A549 (cell line): ENCODE measurements around the gene SLC25A28. TPM values are rescaled to one million over a fixed set of nuclear protein-coding genes. Genes with fewer than 3 reads are reported as not detected.

Experiments
- ATAC-seq, 2 experiments: fragments of 200-7000 bp in 1 of 2; fragments of >200 bp in 1 of 2; cut with Nextera tagmentation in 1 of 2; cut with Tn5 transposase in 1 of 2; 3 replicates each; pipeline versions ENCODE4 v1.8.0 to v1.9.1; 2018 to 2020; ENCODE audit warnings: mild to moderate bottlenecking in 1 of 2, moderate library complexity in 1 of 2
- CTCF ChIA-PET: fragments of 300-600 bp; sonication (Branson Sonifier 250); formaldehyde crosslinking; extraction: SDS; loops from one replicate; lab custom pipeline; 2021; ENCODE audit warnings: antibody characterized with exemption, inconsistent platforms; lab: Yijun Ruan, JAX
- POLR2A ChIA-PET: fragments of 350-600 bp; formaldehyde crosslinking; extraction: SDS; loops from one replicate; lab custom pipeline; 2021; ENCODE audit warnings: antibody characterized with exemption, inconsistent platforms; lab: Yijun Ruan, JAX
- DNase-seq, 2 experiments: peaks; one replicate each; pipeline versions ENCODE4 v3.0.0 to v3.0.0-alpha.2; 2011 to 2016; ENCODE audit warnings: low read depth in 1 of 2, low spot score in 1 of 2
- FAIRE-seq: peaks from 2 replicates; lab custom pipeline; 2011; peaks lifted over from hg19 to GRCh38; lab: Jason Lieb, UNC
- H3K27ac ChIP-seq, 2 experiments: fragments of >200 bp; sonication (Bioruptor Twin); formaldehyde crosslinking; 3 replicates each; pipeline ENCODE4 v1.5.1; 2016 to 2017
- H3K4me1 ChIP-seq: fragments of >200 bp; sonication (Bioruptor Twin); formaldehyde crosslinking; 3 replicates; pipeline ENCODE4 v1.6.1; 2016
- H3K4me2 ChIP-seq: fragments of >200 bp; sonication (Bioruptor Twin); formaldehyde crosslinking; 3 replicates; pipeline ENCODE4 v1.6.1; 2016
- H3K4me3 ChIP-seq: fragments of >200 bp; sonication (Bioruptor Twin); formaldehyde crosslinking; 3 replicates; pipeline ENCODE4 v1.5.1; 2016
- H3K9me3 ChIP-seq: fragments of >200 bp; sonication (Bioruptor Twin); formaldehyde crosslinking; 3 replicates; pipeline ENCODE4 v1.6.1; 2016
- BCL3 ChIP-seq: fragments of >200 bp; sonication (Bioruptor Twin); formaldehyde crosslinking; IDR thresholded peaks from 3 replicates; pipeline ENCODE4 v1.6.1; 2016
- CBX8 ChIP-seq: fragments of 200-600 bp; sonication (generic); IDR thresholded peaks from 2 replicates; pipeline ENCODE4 v1.6.1; 2016
- ELK1 ChIP-seq: fragments of 150-350 bp; IDR thresholded peaks from 2 replicates; pipeline ENCODE4 v1.6.1; 2014; ENCODE audit warnings: low read depth, mild to moderate bottlenecking, low read length
- EP300 ChIP-seq, 2 experiments: fragments of >200 bp; sonication (Bioruptor Twin); formaldehyde crosslinking; IDR thresholded peaks; 2 replicates in 1 of 2; 3 replicates in 1 of 2; pipeline ENCODE4 v1.6.1; 2016 to 2017
- ESRRA ChIP-seq: fragments of 150-350 bp; IDR thresholded peaks from 2 replicates; pipeline ENCODE4 v1.6.1; 2014; ENCODE audit warnings: mild to moderate bottlenecking, low read length, borderline replicate concordance
- FOXS1 ChIP-seq: fragments of 250-450 bp; sonication (Bioruptor Pico); IDR thresholded peaks from 2 replicates; pipeline ENCODE4 v1.5.0; 2020; ENCODE audit warnings: mild to moderate bottlenecking, moderate library complexity
- GATA3 ChIP-seq: IDR thresholded peaks from 2 replicates; pipeline ENCODE4 v1.6.1; 2012; ENCODE audit warnings: borderline replicate concordance
- HDAC2 ChIP-seq: fragments of 200-600 bp; sonication (generic); IDR thresholded peaks from 2 replicates; pipeline ENCODE4 v1.6.1; 2016
- HEYL ChIP-seq: fragments of 250-450 bp; sonication (Bioruptor Pico); IDR thresholded peaks from 2 replicates; pipeline ENCODE4 v1.8.0; 2021; ENCODE audit warnings: mild to moderate bottlenecking, moderate library complexity
- HMGXB4 ChIP-seq: fragments of 250-450 bp; sonication (Bioruptor Pico); IDR thresholded peaks from 2 replicates; pipeline ENCODE4 v1.5.0; 2021; ENCODE audit warnings: mild to moderate bottlenecking, moderate library complexity, borderline replicate concordance
- JUNB ChIP-seq: fragments of >200 bp; sonication (Bioruptor Twin); formaldehyde crosslinking; IDR thresholded peaks from 2 replicates; pipeline ENCODE4 v1.6.1; 2016
- KDM5A ChIP-seq: fragments of 200-600 bp; sonication (generic); IDR thresholded peaks from 2 replicates; pipeline ENCODE4 v1.6.1; 2016; ENCODE audit warnings: antibody characterized with exemption, mild to moderate bottlenecking
- NFE2L2 ChIP-seq: fragments of 150-350 bp; conservative IDR thresholded peaks from 2 replicates; pipeline ENCODE4 v1.6.1; 2014; ENCODE audit warnings: low read length
- NPAS2 ChIP-seq: fragments of 250-450 bp; sonication (Bioruptor Pico); IDR thresholded peaks from 2 replicates; pipeline ENCODE4 v1.8.0; 2022; ENCODE audit warnings: mild to moderate bottlenecking, moderate library complexity, borderline replicate concordance
- NR3C1 ChIP-seq: fragments of >200 bp; sonication (Bioruptor Twin); formaldehyde crosslinking; IDR thresholded peaks from 3 replicates; pipeline ENCODE4 v1.6.1; 2017
- PBX3 ChIP-seq: IDR thresholded peaks from 2 replicates; pipeline ENCODE4 v1.6.1; 2012
- PHF8 ChIP-seq: fragments of 200-600 bp; sonication (generic); IDR thresholded peaks from 2 replicates; pipeline ENCODE4 v1.6.1; 2016; ENCODE audit warnings: low read depth, mild to moderate bottlenecking, antibody characterized with exemption, moderate library complexity, borderline replicate concordance
- POLR2AphosphoS2 ChIP-seq: conservative IDR thresholded peaks from 2 replicates; pipeline ENCODE4 v1.6.1; 2012; ENCODE audit warnings: low read length, improper control_type of control experiment, inconsistent platforms
- RARB ChIP-seq: fragments of 250-450 bp; sonication (Bioruptor Pico); IDR thresholded peaks from 2 replicates; pipeline ENCODE4 v1.8.0; 2021; ENCODE audit warnings: mild to moderate bottlenecking, moderate library complexity
- RCOR1 ChIP-seq: fragments of 150-350 bp; IDR thresholded peaks from 2 replicates; pipeline ENCODE4 v1.6.1; 2014; ENCODE audit warnings: antibody characterized with exemption, low read length, low read depth
- TFCP2L1 ChIP-seq: fragments of 250-450 bp; sonication (Bioruptor Pico); IDR thresholded peaks from 2 replicates; pipeline ENCODE4 v1.5.0; 2021; ENCODE audit warnings: mild to moderate bottlenecking
- USF2 ChIP-seq: fragments of 450-650 bp; IDR thresholded peaks from 2 replicates; pipeline ENCODE4 v1.6.1; 2014; ENCODE audit warnings: antibody characterized with exemption
- ZNF302 ChIP-seq: fragments of 250-450 bp; sonication (Bioruptor Pico); IDR thresholded peaks from 2 replicates; pipeline ENCODE4 v1.9.0; 2021; ENCODE audit warnings: inconsistent platforms, mild to moderate bottlenecking, moderate library complexity
- WGBS: methylation state at CpG from one replicate; pipeline ENCODE4 v1.1.6; 2017; ENCODE audit errors: missing lambda C conversion rate; 5-methylcytosine and 5-hydroxymethylcytosine counted together
- polyA plus RNA-seq, 4 experiments: library from polyadenylated mRNA; depleted of rRNA in 3 of 4; stranded (reverse); fragments of >200 nt; fragmentation: RNase III in 1 of 4; extraction: RNeasy Plus Mini Kit Qiagen cat#74134 plus additional on column Dnase treatment in 1 of 4; gene quantifications; 2 replicates in 3 of 4; 3 replicates in 1 of 4; pipeline ENCODE4 v1.2.3, GENCODE V29; 2011 to 2017
- TF ChIP-seq, protein P1 (sequence below): fragments of >200 bp; sonication (Bioruptor Twin); formaldehyde crosslinking; IDR thresholded peaks from 2 replicates; pipeline ENCODE4 v1.6.1; 2016
- TF ChIP-seq, protein P2 (sequence below): fragments of 200-600 bp; sonication (generic); IDR thresholded peaks from 2 replicates; pipeline ENCODE4 v1.6.1; 2016; ENCODE audit warnings: antibody characterized with exemption, mild to moderate bottlenecking, moderate library complexity

SLC25A28 gene
- polyA plus RNA-seq, 2 of the 4 experiments (the other 2 are of a cell fraction): 21.4 to 24.1 TPM

GRCh38 chr10:99633832-99634231 is 13.6 kb upstream of the SLC25A28 start:
- CTCF ChIA-PET: interaction anchor here (0.6 to 1.3 kb wide), 3 partner anchors 11 to 228 kb away, joined by 3 read pairs; no protein-coding TSS in a partner anchor
- no peak for TF ChIP-seq CBX8
- TF ChIP-seq POLR2AphosphoS2: no peak
- no peak for TF ChIP-seq TFCP2L1 (CRISPR knock-in tag)
- TF ChIP-seq PHF8: no peak
- TF ChIP-seq RCOR1: no peak
- TF ChIP-seq USF2: no peak
- TF ChIP-seq EP300 (IDR thresholded peaks at IDR 0.05): no peak
- TF ChIP-seq ZNF302 (CRISPR knock-in tag): no peak
- no peak for TF ChIP-seq JUNB
- no peak for TF ChIP-seq ESRRA
- no peak for TF ChIP-seq KDM5A
- TF ChIP-seq, protein P1, sequence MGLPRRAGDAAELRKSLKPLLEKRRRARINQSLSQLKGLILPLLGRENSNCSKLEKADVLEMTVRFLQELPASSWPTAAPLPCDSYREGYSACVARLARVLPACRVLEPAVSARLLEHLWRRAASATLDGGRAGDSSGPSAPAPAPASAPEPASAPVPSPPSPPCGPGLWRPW: no peak
- no peak for TF ChIP-seq NFE2L2
- no peak for TF ChIP-seq NR3C1
- no peak for TF ChIP-seq HEYL (CRISPR knock-in tag)
- TF ChIP-seq NPAS2 (CRISPR knock-in tag): no peak
- H3K4me1 ChIP-seq: peaks cover 6% of the 10 kb centered on the region; the same call in 1 of the 3 replicates
- ATAC-seq (no peak), DNase-seq (no peak), FAIRE-seq (no peak)
- POLR2A ChIA-PET: no interaction called here
- H3K27ac ChIP-seq: no peak overlapping the region
- H3K4me2 ChIP-seq: no peak overlapping the region
- H3K9me3 ChIP-seq: no peaks in the 10 kb centered on the region
- no peak overlapping the region for H3K4me3 ChIP-seq

DNA sequence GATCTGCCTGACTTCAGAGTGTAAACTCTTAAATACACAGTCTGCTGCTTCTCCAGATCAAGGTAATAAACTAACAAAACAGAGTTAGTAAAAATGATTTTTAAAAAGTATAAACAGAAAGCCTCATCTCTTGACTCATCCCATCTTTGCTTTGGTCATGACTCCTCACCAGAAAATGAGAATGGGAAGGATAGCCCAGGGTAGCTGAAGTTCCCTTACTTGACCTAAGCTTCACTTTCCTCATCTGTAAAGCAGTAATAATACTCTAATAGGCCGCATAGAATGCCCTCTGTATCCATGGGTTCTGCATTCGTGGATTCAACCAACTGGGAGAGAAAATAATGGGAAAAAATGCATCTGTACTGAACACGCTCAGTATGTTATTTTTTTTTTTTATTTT is 11.3 kb upstream of the SLC25A28 start:
- CTCF ChIA-PET: interaction anchor here (2.0 kb wide), 2 partner anchors 27 to 80 kb away, joined by 10 to 12 read pairs; partner anchors contain the start of gene ENTPD7
- TF ChIP-seq FOXS1 (CRISPR knock-in tag) (no peak), HDAC2 (no peak), HMGXB4 (CRISPR knock-in tag) (no peak), RARB (CRISPR knock-in tag) (no peak), BCL3 (no peak), ELK1 (no peak), JUNB (no peak), NFE2L2 (no peak), GATA3 (no peak), PBX3 (no peak), NR3C1 (no peak), HEYL (CRISPR knock-in tag) (no peak)
- TF ChIP-seq, protein P2, sequence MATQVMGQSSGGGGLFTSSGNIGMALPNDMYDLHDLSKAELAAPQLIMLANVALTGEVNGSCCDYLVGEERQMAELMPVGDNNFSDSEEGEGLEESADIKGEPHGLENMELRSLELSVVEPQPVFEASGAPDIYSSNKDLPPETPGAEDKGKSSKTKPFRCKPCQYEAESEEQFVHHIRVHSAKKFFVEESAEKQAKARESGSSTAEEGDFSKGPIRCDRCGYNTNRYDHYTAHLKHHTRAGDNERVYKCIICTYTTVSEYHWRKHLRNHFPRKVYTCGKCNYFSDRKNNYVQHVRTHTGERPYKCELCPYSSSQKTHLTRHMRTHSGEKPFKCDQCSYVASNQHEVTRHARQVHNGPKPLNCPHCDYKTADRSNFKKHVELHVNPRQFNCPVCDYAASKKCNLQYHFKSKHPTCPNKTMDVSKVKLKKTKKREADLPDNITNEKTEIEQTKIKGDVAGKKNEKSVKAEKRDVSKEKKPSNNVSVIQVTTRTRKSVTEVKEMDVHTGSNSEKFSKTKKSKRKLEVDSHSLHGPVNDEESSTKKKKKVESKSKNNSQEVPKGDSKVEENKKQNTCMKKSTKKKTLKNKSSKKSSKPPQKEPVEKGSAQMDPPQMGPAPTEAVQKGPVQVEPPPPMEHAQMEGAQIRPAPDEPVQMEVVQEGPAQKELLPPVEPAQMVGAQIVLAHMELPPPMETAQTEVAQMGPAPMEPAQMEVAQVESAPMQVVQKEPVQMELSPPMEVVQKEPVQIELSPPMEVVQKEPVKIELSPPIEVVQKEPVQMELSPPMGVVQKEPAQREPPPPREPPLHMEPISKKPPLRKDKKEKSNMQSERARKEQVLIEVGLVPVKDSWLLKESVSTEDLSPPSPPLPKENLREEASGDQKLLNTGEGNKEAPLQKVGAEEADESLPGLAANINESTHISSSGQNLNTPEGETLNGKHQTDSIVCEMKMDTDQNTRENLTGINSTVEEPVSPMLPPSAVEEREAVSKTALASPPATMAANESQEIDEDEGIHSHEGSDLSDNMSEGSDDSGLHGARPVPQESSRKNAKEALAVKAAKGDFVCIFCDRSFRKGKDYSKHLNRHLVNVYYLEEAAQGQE: no peak
- Histone ChIP-seq H3K4me2 (no peak overlapping the region), H3K4me1 (peaks cover 6% of the 10 kb centered on the region; the same call in 1 of the 3 replicates), H3K4me3 (no peak overlapping the region), H3K9me3 (no peaks in the 10 kb centered on the region), H3K27ac (no peak overlapping the region)
- 79% methylated on average over 3 of the region's 3 CpGs for WGBS
- DNase-seq (no peak), ATAC-seq (no peak), FAIRE-seq (no peak)
- POLR2A ChIA-PET: no interaction called here
